Testis (tissue), 2 donors: Measurements from ENCODE around the gene EIPR1.

ENCODE experiments used
- POLR2A ChIP-seq: fragments of 450-650 bp; IDR thresholded peaks from one replicate; pipeline ENCODE4 v1.6.1; 2017; ENCODE audit warnings: antibody characterized with exemption, mild to moderate bottlenecking, moderate library complexity
- TF ChIP-seq, protein P1 (sequence below), 3 experiments: fragments of 450-650 bp in 2 of 3; fragments of 200-600 bp in 1 of 3; sonication (generic) in 1 of 3; IDR thresholded peaks; one replicate each; pipeline ENCODE4 v1.5.1; 2016 to 2019; ENCODE audit warnings: antibody characterized with exemption in 3 of 3, mild to moderate bottlenecking in 2 of 3, moderate library complexity in 1 of 3

DNA sequence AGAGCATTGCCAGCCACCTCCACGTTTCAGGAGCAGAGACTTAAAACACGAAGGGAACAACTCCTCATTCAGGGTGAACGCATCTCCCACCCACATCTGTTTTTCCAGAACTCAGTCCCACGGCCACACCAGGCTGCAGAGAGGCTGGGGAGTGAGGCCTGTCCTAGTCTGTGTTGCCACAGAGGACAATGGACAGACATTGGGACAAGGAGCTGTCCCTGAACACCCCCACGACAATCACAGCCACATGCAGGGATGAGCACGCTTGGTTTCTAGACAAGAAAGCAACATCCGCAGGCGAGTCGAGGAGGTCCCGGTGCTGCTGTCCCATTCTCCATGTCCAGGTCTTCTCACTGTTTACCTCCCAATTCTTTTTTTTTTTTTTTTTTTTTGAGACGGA is 167.4 kb downstream of the EIPR1 start:
- TF ChIP-seq, protein P1, sequence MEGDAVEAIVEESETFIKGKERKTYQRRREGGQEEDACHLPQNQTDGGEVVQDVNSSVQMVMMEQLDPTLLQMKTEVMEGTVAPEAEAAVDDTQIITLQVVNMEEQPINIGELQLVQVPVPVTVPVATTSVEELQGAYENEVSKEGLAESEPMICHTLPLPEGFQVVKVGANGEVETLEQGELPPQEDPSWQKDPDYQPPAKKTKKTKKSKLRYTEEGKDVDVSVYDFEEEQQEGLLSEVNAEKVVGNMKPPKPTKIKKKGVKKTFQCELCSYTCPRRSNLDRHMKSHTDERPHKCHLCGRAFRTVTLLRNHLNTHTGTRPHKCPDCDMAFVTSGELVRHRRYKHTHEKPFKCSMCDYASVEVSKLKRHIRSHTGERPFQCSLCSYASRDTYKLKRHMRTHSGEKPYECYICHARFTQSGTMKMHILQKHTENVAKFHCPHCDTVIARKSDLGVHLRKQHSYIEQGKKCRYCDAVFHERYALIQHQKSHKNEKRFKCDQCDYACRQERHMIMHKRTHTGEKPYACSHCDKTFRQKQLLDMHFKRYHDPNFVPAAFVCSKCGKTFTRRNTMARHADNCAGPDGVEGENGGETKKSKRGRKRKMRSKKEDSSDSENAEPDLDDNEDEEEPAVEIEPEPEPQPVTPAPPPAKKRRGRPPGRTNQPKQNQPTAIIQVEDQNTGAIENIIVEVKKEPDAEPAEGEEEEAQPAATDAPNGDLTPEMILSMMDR (IDR thresholded peaks at IDR 0.05) = no peak
- no peak for TF ChIP-seq POLR2A
